A549 (cell line): ENCODE data around the gene TMEM143. TPM values are rescaled to one million over a fixed set of nuclear protein-coding genes. Genes with fewer than 3 reads are reported as not detected.

Source experiments
- ATAC-seq, 2 experiments: fragments of 200-7000 bp in 1 of 2; fragments of >200 bp in 1 of 2; cut with Nextera tagmentation in 1 of 2; cut with Tn5 transposase in 1 of 2; 3 replicates each; pipeline versions ENCODE4 v1.8.0 to v1.9.1; 2018 to 2020; ENCODE audit warnings: mild to moderate bottlenecking in 1 of 2, moderate library complexity in 1 of 2
- CTCF ChIA-PET: fragments of 300-600 bp; sonication (Branson Sonifier 250); formaldehyde crosslinking; extraction: SDS; loops from one replicate; lab custom pipeline; 2021; ENCODE audit warnings: antibody characterized with exemption, inconsistent platforms; lab: Yijun Ruan, JAX
- POLR2A ChIA-PET: fragments of 350-600 bp; formaldehyde crosslinking; extraction: SDS; loops from one replicate; lab custom pipeline; 2021; ENCODE audit warnings: antibody characterized with exemption, inconsistent platforms; lab: Yijun Ruan, JAX
- DNase-seq, 2 experiments: peaks; one replicate each; pipeline versions ENCODE4 v3.0.0 to v3.0.0-alpha.2; 2011 to 2016; ENCODE audit warnings: low read depth in 1 of 2, low spot score in 1 of 2
- FAIRE-seq: peaks from 2 replicates; lab custom pipeline; 2011; peaks lifted over from hg19 to GRCh38; lab: Jason Lieb, UNC
- H3K27ac ChIP-seq, 2 experiments: fragments of >200 bp; sonication (Bioruptor Twin); formaldehyde crosslinking; 3 replicates each; pipeline ENCODE4 v1.5.1; 2016 to 2017
- H3K4me1 ChIP-seq: fragments of >200 bp; sonication (Bioruptor Twin); formaldehyde crosslinking; 3 replicates; pipeline ENCODE4 v1.6.1; 2016
- H3K4me2 ChIP-seq: fragments of >200 bp; sonication (Bioruptor Twin); formaldehyde crosslinking; 3 replicates; pipeline ENCODE4 v1.6.1; 2016
- H3K4me3 ChIP-seq: fragments of >200 bp; sonication (Bioruptor Twin); formaldehyde crosslinking; 3 replicates; pipeline ENCODE4 v1.5.1; 2016
- H3K9me3 ChIP-seq: fragments of >200 bp; sonication (Bioruptor Twin); formaldehyde crosslinking; 3 replicates; pipeline ENCODE4 v1.6.1; 2016
- CBX2 ChIP-seq: fragments of 200-600 bp; sonication (generic); IDR thresholded peaks from 2 replicates; pipeline ENCODE4 v1.6.1; 2016; ENCODE audit warnings: low read depth, mild to moderate bottlenecking, borderline replicate concordance
- CTCF ChIP-seq: fragments of >200 bp; sonication (Bioruptor Twin); formaldehyde crosslinking; IDR thresholded peaks from 3 replicates; pipeline ENCODE4 v1.5.1; 2016
- EHMT2 ChIP-seq: fragments of 200-600 bp; sonication (generic); IDR thresholded peaks from 2 replicates; pipeline ENCODE4 v1.6.1; 2016; ENCODE audit warnings: antibody characterized with exemption, low read depth, mild to moderate bottlenecking, moderate library complexity
- FOXS1 ChIP-seq: fragments of 250-450 bp; sonication (Bioruptor Pico); IDR thresholded peaks from 2 replicates; pipeline ENCODE4 v1.5.0; 2020; ENCODE audit warnings: mild to moderate bottlenecking, moderate library complexity
- HDAC2 ChIP-seq: fragments of 200-600 bp; sonication (generic); IDR thresholded peaks from 2 replicates; pipeline ENCODE4 v1.6.1; 2016
- JUN ChIP-seq, 2 experiments: fragments of >200 bp; sonication (Bioruptor Twin); formaldehyde crosslinking; IDR thresholded peaks; 2 replicates in 1 of 2; 3 replicates in 1 of 2; pipeline ENCODE4 v1.6.1; 2016 to 2017
- JUNB ChIP-seq: fragments of >200 bp; sonication (Bioruptor Twin); formaldehyde crosslinking; IDR thresholded peaks from 2 replicates; pipeline ENCODE4 v1.6.1; 2016
- KDM5A ChIP-seq: fragments of 200-600 bp; sonication (generic); IDR thresholded peaks from 2 replicates; pipeline ENCODE4 v1.6.1; 2016; ENCODE audit warnings: antibody characterized with exemption, mild to moderate bottlenecking
- MYC ChIP-seq: IDR thresholded peaks from 2 replicates; pipeline ENCODE4 v1.6.1; 2012; ENCODE audit warnings: mild to moderate bottlenecking, inconsistent platforms, low read length, improper control_type of control experiment, borderline replicate concordance
- NFE2L2 ChIP-seq: fragments of 150-350 bp; conservative IDR thresholded peaks from 2 replicates; pipeline ENCODE4 v1.6.1; 2014; ENCODE audit warnings: low read length
- PHF8 ChIP-seq: fragments of 200-600 bp; sonication (generic); IDR thresholded peaks from 2 replicates; pipeline ENCODE4 v1.6.1; 2016; ENCODE audit warnings: low read depth, mild to moderate bottlenecking, antibody characterized with exemption, moderate library complexity, borderline replicate concordance
- POLR2A ChIP-seq: IDR thresholded peaks from 2 replicates; pipeline ENCODE4 v1.6.1; 2012; ENCODE audit warnings: mild to moderate bottlenecking, low read length
- POLR2AphosphoS2 ChIP-seq: conservative IDR thresholded peaks from 2 replicates; pipeline ENCODE4 v1.6.1; 2012; ENCODE audit warnings: low read length, improper control_type of control experiment, inconsistent platforms
- SMC3 ChIP-seq: fragments of >200 bp; sonication (Bioruptor Twin); formaldehyde crosslinking; IDR thresholded peaks from 3 replicates; pipeline ENCODE4 v1.6.1; 2018; ENCODE audit warnings: inconsistent platforms
- SREBF2 ChIP-seq: fragments of 450-650 bp; IDR thresholded peaks from 2 replicates; pipeline ENCODE4 v1.6.1; 2014; ENCODE audit warnings: mild to moderate bottlenecking, moderate library complexity
- TFCP2L1 ChIP-seq: fragments of 250-450 bp; sonication (Bioruptor Pico); IDR thresholded peaks from 2 replicates; pipeline ENCODE4 v1.5.0; 2021; ENCODE audit warnings: mild to moderate bottlenecking
- TP53 ChIP-seq: fragments of 250-450 bp; sonication (Bioruptor Pico); IDR thresholded peaks from 2 replicates; pipeline ENCODE4 v1.5.0; 2021; ENCODE audit warnings: mild to moderate bottlenecking, moderate library complexity
- ZNF302 ChIP-seq: fragments of 250-450 bp; sonication (Bioruptor Pico); IDR thresholded peaks from 2 replicates; pipeline ENCODE4 v1.9.0; 2021; ENCODE audit warnings: inconsistent platforms, mild to moderate bottlenecking, moderate library complexity
- WGBS: methylation state at CpG from one replicate; pipeline ENCODE4 v1.1.6; 2017; ENCODE audit errors: missing lambda C conversion rate; 5-methylcytosine and 5-hydroxymethylcytosine counted together
- polyA plus RNA-seq, 4 experiments: library from polyadenylated mRNA; depleted of rRNA in 3 of 4; stranded (reverse); fragments of >200 nt; fragmentation: RNase III in 1 of 4; extraction: RNeasy Plus Mini Kit Qiagen cat#74134 plus additional on column Dnase treatment in 1 of 4; gene quantifications; 2 replicates in 3 of 4; 3 replicates in 1 of 4; pipeline ENCODE4 v1.2.3, GENCODE V29; 2011 to 2017
- TF ChIP-seq, protein P1 (sequence below): IDR thresholded peaks from 2 replicates; pipeline ENCODE4 v1.6.1; 2012
- TF ChIP-seq, protein P2 (sequence below): fragments of 250-450 bp; sonication (Bioruptor Pico); IDR thresholded peaks from 2 replicates; pipeline ENCODE4 v1.5.0; 2020; ENCODE audit warnings: low read depth, mild to moderate bottlenecking, moderate library complexity
- TF ChIP-seq, protein P3 (sequence below): fragments of >200 bp; sonication (Bioruptor Twin); formaldehyde crosslinking; IDR thresholded peaks from 3 replicates; pipeline ENCODE4 v1.6.1; 2016

The TMEM143 gene
- polyA plus RNA-seq, 2 of the 4 experiments (the other 2 are of a cell fraction): 6.4 to 7.4 TPM

DNA sequence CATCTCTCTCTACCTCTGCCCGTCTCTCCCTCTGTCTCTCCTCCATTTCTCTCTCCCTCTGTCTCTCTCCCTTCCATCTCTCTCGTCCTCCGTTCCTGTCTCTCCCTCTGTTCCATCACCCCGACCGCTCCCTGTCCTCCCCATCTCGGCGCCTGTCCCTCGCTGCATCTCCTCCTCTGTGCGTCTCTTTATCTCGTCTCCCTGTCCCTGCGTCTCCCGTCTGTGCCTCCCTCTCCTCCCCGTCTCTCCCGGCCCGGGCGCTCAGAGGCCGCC, 34.3 kb upstream of the TMEM143 start:
- 5% methylated on average over 17 of the region's 17 CpGs for WGBS
- H3K4me1 ChIP-seq: peaks cover 60% of the 10 kb centered on the region
- ATAC-seq (peak in 1 of 2 experiments; percentile 1; a peak in 2 of 6 replicates), FAIRE-seq (no peak), DNase-seq (no peak)
- H3K4me3 ChIP-seq: peak overlapping the region; percentile 70
- no peak for TF ChIP-seq CBX2
- no peak for TF ChIP-seq FOXS1 (CRISPR knock-in tag)
- TF ChIP-seq TP53: no peak
- no peak for TF ChIP-seq JUN (IDR thresholded peaks at IDR 0.05)
- no peak for TF ChIP-seq CTCF
- TF ChIP-seq SREBF2: no peak
- no peak for TF ChIP-seq POLR2AphosphoS2
- H3K27ac ChIP-seq: peak overlapping the region; percentile 95 to 97
- CTCF ChIA-PET: no interaction called here
- H3K4me2 ChIP-seq: peak overlapping the region; percentile 97
- H3K9me3 ChIP-seq: no peaks in the 10 kb centered on the region
- POLR2A ChIA-PET: interaction anchor here (0.7 to 1.0 kb wide), 3 partner anchors 8 to 194 kb away, joined by 3 to 8 read pairs (median 5); partner anchors contain the start of genes SYNGR4 and TMEM143

- Histone ChIP-seq H3K4me1 (peaks cover 65% of the 10 kb centered on the region), H3K9me3 (no peaks in the 10 kb centered on the region), H3K4me3 (peak overlapping the region; percentile 70), H3K27ac (peak overlapping the region; percentile 95 to 97), H3K4me2 (peak overlapping the region; percentile 97)
- 63% methylated on average over 22 of the region's 22 CpGs for WGBS
- ATAC-seq: no peak
- no peak for DNase-seq
- ChIA-PET POLR2A (no interaction called here), CTCF (no interaction called here)
- TF ChIP-seq SMC3 (no peak), POLR2A (0 out of 2 replicates have a peak, but pooled peaks have one; percentile 15)
- no peak for FAIRE-seq
These were observed 33.7 kb upstream of the TMEM143 start for GRCh38 chr19:48397263-48398101.

DNA sequence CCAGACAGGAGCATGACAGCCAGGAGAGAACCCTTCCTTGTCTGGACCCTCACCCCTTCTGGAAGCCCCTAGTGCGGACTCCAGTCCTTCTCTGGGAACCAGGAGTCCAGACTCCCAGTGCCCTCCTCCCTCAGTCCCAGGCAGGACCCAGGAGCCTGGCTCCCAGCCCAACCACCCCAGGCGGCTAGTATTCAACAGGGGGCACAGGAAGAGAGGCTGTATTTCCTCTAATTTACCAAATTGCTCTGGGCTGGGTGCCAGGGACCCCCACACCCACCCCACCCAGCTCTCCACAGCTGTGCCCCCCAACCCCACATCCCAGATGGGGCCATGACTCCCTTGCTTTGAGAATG, 33.1 kb upstream of the TMEM143 start:
- WGBS: 89% methylated on average over 2 of the region's 2 CpGs
- DNase-seq (no peak), FAIRE-seq (no peak), ATAC-seq (no peak)
- peak overlapping the region; percentile 97 for H3K4me2 ChIP-seq
- peak overlapping the region; percentile 9 to 95; a peak in 4 of 6 replicates for H3K27ac ChIP-seq
- TF ChIP-seq EHMT2 (no peak), TFCP2L1 (CRISPR knock-in tag) (no peak), POLR2AphosphoS2 (0 out of 2 replicates have a peak, but pooled peaks have one; percentile 47), JUN (IDR thresholded peaks at IDR 0.05) (no peak), JUNB (no peak)
- TF ChIP-seq, protein P1, sequence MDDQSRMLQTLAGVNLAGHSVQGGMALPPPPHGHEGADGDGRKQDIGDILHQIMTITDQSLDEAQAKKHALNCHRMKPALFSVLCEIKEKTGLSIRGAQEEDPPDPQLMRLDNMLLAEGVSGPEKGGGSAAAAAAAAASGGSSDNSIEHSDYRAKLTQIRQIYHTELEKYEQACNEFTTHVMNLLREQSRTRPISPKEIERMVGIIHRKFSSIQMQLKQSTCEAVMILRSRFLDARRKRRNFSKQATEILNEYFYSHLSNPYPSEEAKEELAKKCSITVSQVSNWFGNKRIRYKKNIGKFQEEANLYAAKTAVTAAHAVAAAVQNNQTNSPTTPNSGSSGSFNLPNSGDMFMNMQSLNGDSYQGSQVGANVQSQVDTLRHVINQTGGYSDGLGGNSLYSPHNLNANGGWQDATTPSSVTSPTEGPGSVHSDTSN: peak; percentile 25; the same call in 1 of the 2 replicates
- H3K4me3 ChIP-seq: no peak overlapping the region
- ChIA-PET POLR2A (interaction anchor here (1.1 to 1.3 kb wide), 2 partner anchors 33 to 46 kb away, joined by 3 to 4 read pairs; partner anchors contain the start of genes SYNGR4 and TMEM143), CTCF (no interaction called here)
- H3K4me1 ChIP-seq: peaks cover 72% of the 10 kb centered on the region
- H3K9me3 ChIP-seq: no peaks in the 10 kb centered on the region

DNA sequence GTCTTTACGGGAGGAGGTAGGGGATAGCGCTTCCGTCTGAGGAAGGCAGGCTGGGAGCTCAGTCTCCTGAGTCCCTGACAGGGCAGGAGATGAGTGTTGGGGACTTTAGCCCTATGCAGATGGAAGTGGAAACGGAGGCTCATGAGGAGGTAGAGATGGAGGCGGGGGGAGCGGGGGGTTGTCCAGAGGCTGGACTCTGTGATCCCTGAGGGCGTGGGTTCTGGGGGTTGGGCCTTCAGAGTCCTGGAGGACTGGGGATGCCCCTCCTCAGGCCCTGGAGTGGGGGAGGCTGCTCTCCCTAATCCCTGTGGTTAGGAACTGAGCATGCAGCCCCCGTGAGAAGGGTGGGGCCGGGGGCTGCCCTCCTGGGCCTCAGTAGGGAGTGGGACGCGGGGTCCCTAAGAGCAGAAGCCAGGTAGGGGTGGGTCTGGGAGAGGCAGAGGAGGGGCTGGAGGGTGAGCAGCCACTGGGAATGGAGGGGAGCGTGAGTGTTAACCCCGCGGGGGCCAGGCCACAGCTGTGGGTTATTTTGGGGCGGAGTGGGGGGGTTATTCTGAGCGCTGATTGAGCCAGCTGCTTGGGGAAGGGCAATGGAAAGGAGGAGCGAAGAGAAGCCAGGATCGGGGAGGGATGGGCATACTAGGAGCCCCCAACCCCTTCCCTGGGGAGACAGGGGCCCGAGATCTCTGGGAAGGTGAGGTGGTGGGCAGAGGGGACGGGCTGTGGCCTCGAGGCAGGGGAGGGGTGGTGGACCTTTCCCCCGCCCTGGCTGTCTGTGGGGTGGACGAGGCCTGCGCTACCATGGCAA, 32.5 kb upstream of the TMEM143 start:
- peaks cover 75% of the 10 kb centered on the region for H3K4me1 ChIP-seq
- WGBS: 65% methylated on average over 23 of the region's 24 CpGs
- no peak for ATAC-seq
- H3K4me3 ChIP-seq: no peak overlapping the region
- no peak for FAIRE-seq
- CTCF ChIA-PET: interaction anchor here (1.3 to 3.5 kb wide), 6 partner anchors 46 to 213 kb away, joined by 3 to 15 read pairs (median 8); partner anchors contain the start of gene GRWD1
- peak overlapping the region; percentile 97 for H3K4me2 ChIP-seq
- DNase-seq: peak in 1 of 2 experiments; percentile 70
- POLR2A ChIA-PET: interaction anchor here (0.7 to 1.3 kb wide), 4 partner anchors 32 to 49 kb away, joined by 3 to 4 read pairs (median 4); partner anchors contain the start of genes SYNGR4 and TMEM143
- no peaks in the 10 kb centered on the region for H3K9me3 ChIP-seq
- H3K27ac ChIP-seq: peak overlapping the region in 1 of 2 experiments; percentile 95; a peak in 3 of 6 replicates
- TF ChIP-seq EHMT2 (no peak), SMC3 (no peak), MYC (no peak), NFE2L2 (no peak), JUNB (no peak), KDM5A (no peak), HDAC2 (no peak), PHF8 (no peak), POLR2A (peak; percentile 29), ZNF302 (CRISPR knock-in tag) (no peak)
- TF ChIP-seq, protein P1: 0 out of 2 replicates have a peak, but pooled peaks have one; percentile 12
- TF ChIP-seq, protein P2, sequence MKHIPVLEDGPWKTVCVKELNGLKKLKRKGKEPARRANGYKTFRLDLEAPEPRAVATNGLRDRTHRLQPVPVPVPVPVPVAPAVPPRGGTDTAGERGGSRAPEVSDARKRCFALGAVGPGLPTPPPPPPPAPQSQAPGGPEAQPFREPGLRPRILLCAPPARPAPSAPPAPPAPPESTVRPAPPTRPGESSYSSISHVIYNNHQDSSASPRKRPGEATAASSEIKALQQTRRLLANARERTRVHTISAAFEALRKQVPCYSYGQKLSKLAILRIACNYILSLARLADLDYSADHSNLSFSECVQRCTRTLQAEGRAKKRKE (CRISPR knock-in tag): no peak
- TF ChIP-seq, protein P3, sequence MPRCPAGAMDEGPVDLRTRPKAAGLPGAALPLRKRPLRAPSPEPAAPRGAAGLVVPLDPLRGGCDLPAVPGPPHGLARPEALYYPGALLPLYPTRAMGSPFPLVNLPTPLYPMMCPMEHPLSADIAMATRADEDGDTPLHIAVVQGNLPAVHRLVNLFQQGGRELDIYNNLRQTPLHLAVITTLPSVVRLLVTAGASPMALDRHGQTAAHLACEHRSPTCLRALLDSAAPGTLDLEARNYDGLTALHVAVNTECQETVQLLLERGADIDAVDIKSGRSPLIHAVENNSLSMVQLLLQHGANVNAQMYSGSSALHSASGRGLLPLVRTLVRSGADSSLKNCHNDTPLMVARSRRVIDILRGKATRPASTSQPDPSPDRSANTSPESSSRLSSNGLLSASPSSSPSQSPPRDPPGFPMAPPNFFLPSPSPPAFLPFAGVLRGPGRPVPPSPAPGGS: no peak
